HepG2 (cell line): ENCODE measurements around the gene DNLZ. TPM values are rescaled to one million over a fixed set of nuclear protein-coding genes. Genes with fewer than 3 reads are reported as not detected.

ENCODE experiments used
- ATF6 ChIP-seq: sonication (generic); formaldehyde crosslinking; conservative IDR thresholded peaks from 2 replicates; pipeline ENCODE4 v1.4.0; 2020; ENCODE audit warnings: missing genetic modification reagents
- DR1 ChIP-seq: sonication (generic); formaldehyde crosslinking; IDR thresholded peaks from 2 replicates; pipeline ENCODE4 v1.8.0; 2021; ENCODE audit warnings: mild to moderate bottlenecking, missing genetic modification reagents, inconsistent platforms
- HNF4A ChIP-seq: sonication (generic); formaldehyde crosslinking; IDR thresholded peaks from 2 replicates; pipeline ENCODE4 v1.4.0; 2020; ENCODE audit warnings: missing genetic modification reagents
- KLF11 ChIP-seq: IDR thresholded peaks from 2 replicates; pipeline ENCODE4 v1.6.1; 2016; ENCODE audit warnings: missing compliant biosample characterization
- KLF13 ChIP-seq: sonication (generic); formaldehyde crosslinking; IDR thresholded peaks from 2 replicates; pipeline ENCODE4 v1.4.0; 2020; ENCODE audit warnings: mild to moderate bottlenecking, missing genetic modification reagents
- MLLT10 ChIP-seq: sonication (generic); formaldehyde crosslinking; IDR thresholded peaks from 2 replicates; pipeline ENCODE4 v1.4.0; 2020; ENCODE audit warnings: missing genetic modification reagents
- NAIF1 ChIP-seq: sonication (generic); formaldehyde crosslinking; IDR thresholded peaks from 2 replicates; pipeline ENCODE4 v1.5.0; 2020; ENCODE audit warnings: mild to moderate bottlenecking, missing genetic modification reagents, borderline replicate concordance
- NCOA5 ChIP-seq: sonication (generic); formaldehyde crosslinking; IDR thresholded peaks from 2 replicates; pipeline ENCODE4 v1.4.0; 2020; ENCODE audit warnings: missing genetic modification reagents
- NFE2L2 ChIP-seq: fragments of 150-350 bp; IDR thresholded peaks from 2 replicates; pipeline ENCODE4 v1.6.1; 2014; ENCODE audit warnings: low read length
- NR1H2 ChIP-seq: sonication (generic); formaldehyde crosslinking; IDR thresholded peaks from 2 replicates; pipeline ENCODE4 v1.8.1; 2022; ENCODE audit warnings: low read depth, missing genetic modification reagents, borderline replicate concordance
- NRL ChIP-seq: sonication (generic); formaldehyde crosslinking; IDR thresholded peaks from 2 replicates; pipeline ENCODE4 v1.5.0; 2020; ENCODE audit warnings: missing genetic modification reagents, mild to moderate bottlenecking, moderate library complexity, borderline replicate concordance
- ONECUT2 ChIP-seq: sonication (generic); formaldehyde crosslinking; IDR thresholded peaks from 2 replicates; pipeline ENCODE4 v1.4.0; 2020; ENCODE audit warnings: missing genetic modification reagents
- POLR2AphosphoS2 ChIP-seq: IDR thresholded peaks from 2 replicates; pipeline ENCODE4 v1.6.1; 2011; ENCODE audit warnings: low read depth, low read length, improper control_type of control experiment
- RAD51 ChIP-seq: fragments of 450-650 bp; IDR thresholded peaks from 2 replicates; pipeline ENCODE4 v1.6.1; 2016; ENCODE audit warnings: borderline replicate concordance
- TBX3 ChIP-seq: fragments of 450-650 bp; IDR thresholded peaks from 2 replicates; pipeline ENCODE4 v1.6.1; 2017; ENCODE audit warnings: antibody characterized with exemption, mild to moderate bottlenecking, inconsistent platforms, borderline replicate concordance
- TGIF2 ChIP-seq: IDR thresholded peaks from 2 replicates; pipeline ENCODE4 v1.6.1; 2016; ENCODE audit warnings: control low read depth, missing compliant biosample characterization
- ZBTB21 ChIP-seq: sonication (generic); formaldehyde crosslinking; IDR thresholded peaks from 2 replicates; pipeline ENCODE4 v1.4.0; 2020; ENCODE audit warnings: missing genetic modification reagents
- ZBTB38 ChIP-seq: sonication (generic); formaldehyde crosslinking; IDR thresholded peaks from 2 replicates; pipeline ENCODE4 v1.5.1; 2020; ENCODE audit warnings: mild to moderate bottlenecking, missing genetic modification reagents
- ZIK1 ChIP-seq: sonication (generic); formaldehyde crosslinking; IDR thresholded peaks from 2 replicates; pipeline ENCODE4 v1.5.0; 2020; ENCODE audit warnings: mild to moderate bottlenecking, low read depth, missing genetic modification reagents, borderline replicate concordance
- ZNF20 ChIP-seq: sonication (generic); formaldehyde crosslinking; IDR thresholded peaks from 2 replicates; pipeline ENCODE4 v1.4.0; 2020; ENCODE audit warnings: mild to moderate bottlenecking, moderate library complexity, missing genetic modification reagents
- ZNF30 ChIP-seq: sonication (generic); formaldehyde crosslinking; IDR thresholded peaks from 2 replicates; pipeline ENCODE4 v1.5.0; 2020; ENCODE audit warnings: mild to moderate bottlenecking, missing genetic modification reagents
- ZNF367 ChIP-seq: sonication (generic); formaldehyde crosslinking; IDR thresholded peaks from 2 replicates; pipeline ENCODE4 v1.4.0; 2020; ENCODE audit warnings: missing genetic modification reagents, borderline replicate concordance
- ZNF513 ChIP-seq: sonication (generic); formaldehyde crosslinking; conservative IDR thresholded peaks from 2 replicates; pipeline ENCODE4 v1.5.0; 2020; ENCODE audit warnings: missing genetic modification reagents
- ZNF562 ChIP-seq: sonication (generic); formaldehyde crosslinking; IDR thresholded peaks from 2 replicates; pipeline ENCODE4 v1.8.0; 2022; ENCODE audit warnings: missing genetic modification reagents, borderline replicate concordance
- ZNF597 ChIP-seq: sonication (generic); formaldehyde crosslinking; IDR thresholded peaks from 2 replicates; pipeline ENCODE4 v1.5.0; 2020; ENCODE audit warnings: missing genetic modification reagents
- ZNF619 ChIP-seq: sonication (generic); formaldehyde crosslinking; IDR thresholded peaks from 2 replicates; pipeline ENCODE4 v1.4.0; 2020; ENCODE audit warnings: mild to moderate bottlenecking, missing genetic modification reagents
- ZNF879 ChIP-seq: sonication (generic); formaldehyde crosslinking; IDR thresholded peaks from 2 replicates; pipeline ENCODE4 v1.8.1; 2023; ENCODE audit warnings: missing genetic modification reagents
- ZSCAN25 ChIP-seq: sonication (generic); formaldehyde crosslinking; IDR thresholded peaks from 2 replicates; pipeline ENCODE4 v1.8.0; 2022; ENCODE audit warnings: mild to moderate bottlenecking, missing genetic modification reagents
- polyA plus RNA-seq, 8 experiments: library from polyadenylated mRNA; depleted of rRNA in 3 of 8; stranded (reverse) in 7 of 8; unstranded in 1 of 8; fragments of >200 nt; fragmentation: Illumina TruSeq in 4 of 8; extraction: Trizol in 4 of 8; gene quantifications; 2 replicates each; pipeline versions ENCODE4 v1.2.1 to v1.2.3, GENCODE V29; 2011 to 2016; ENCODE audit warnings: low read depth in 4 of 8, missing spikeins in 1 of 8, mixed read lengths in 1 of 8; ENCODE audit not compliant: insufficient read depth in 1 of 8
- total RNA-seq, 5 experiments: library from RNA; depleted of rRNA; stranded (reverse); fragments of >200 nt; fragmentation: Illumina TruSeq; extraction: Trizol; gene quantifications; 2 replicates each; pipeline ENCODE4 v1.2.3, GENCODE V29; 2016; ENCODE audit warnings: low read depth in 1 of 5

Gene DNLZ
- total and polyA plus RNA-seq, 2 of the 13 experiments (the other 11 are each of a cell fraction or from before 2014, with no cell fraction given), result 3.4 to 8.0 TPM

- TF ChIP-seq ZSCAN25 (CRISPR knock-in tag) (no peak), NAIF1 (no peak), ZNF20 (no peak), NCOA5 (no peak), ZNF513 (CRISPR knock-in tag) (no peak), TBX3 (no peak), ZBTB21 (CRISPR knock-in tag) (no peak), HNF4A (CRISPR knock-in tag) (peak; percentile 62), POLR2AphosphoS2 (no peak), NFE2L2 (no peak), ZNF30 (CRISPR knock-in tag) (no peak), ZNF879 (no peak), KLF13 (CRISPR knock-in tag) (no peak), ZIK1 (CRISPR knock-in tag) (no peak), ZNF597 (CRISPR knock-in tag) (no peak), ZNF367 (CRISPR knock-in tag) (no peak), ZBTB38 (CRISPR knock-in tag) (peak; percentile 42; the same call in 1 of the 2 replicates), KLF11 (CRISPR knock-in tag) (no peak), ATF6 (CRISPR knock-in tag) (no peak), RAD51 (no peak), TGIF2 (CRISPR knock-in tag) (no peak), ZNF562 (CRISPR knock-in tag) (no peak), DR1 (CRISPR knock-in tag) (no peak), NR1H2 (no peak), MLLT10 (CRISPR knock-in tag) (no peak), ZNF619 (CRISPR knock-in tag) (no peak), NRL (CRISPR knock-in tag) (no peak), ONECUT2 (CRISPR knock-in tag) (no peak)
Measured at GRCh38 chr9:136331556-136332481, 31.7 kb downstream of the DNLZ start (continued).
